H1 (cell line): ENCODE results near the gene HOXB13. TPM values are rescaled to one million over a fixed set of nuclear protein-coding genes. Genes with fewer than 3 reads are reported as not detected.

ENCODE experiments used
- CTCF ChIA-PET: fragments of 300-600 bp; sonication (Branson Sonifier 250); formaldehyde crosslinking; loops from one replicate; lab custom pipeline; 2021; ENCODE audit not compliant: partially characterized antibody; lab: Charles Lee
- POLR2A ChIA-PET: fragments of 300-600 bp; sonication (Branson Sonifier 250); formaldehyde crosslinking; loops from one replicate; lab custom pipeline; 2021; ENCODE audit warnings: inconsistent platforms; ENCODE audit not compliant: partially characterized antibody; lab: Charles Lee
- DNase-seq, 2 experiments: peaks; one replicate each; pipeline versions ENCODE4 v3.0.0 to v3.0.0-alpha.2; 2010 to 2022; ENCODE audit warnings: low spot score in 2 of 2, low read depth in 1 of 2, mixed read lengths in 1 of 2
- FAIRE-seq: peaks from 2 replicates; lab custom pipeline; 2011; peaks lifted over from hg19 to GRCh38; lab: Jason Lieb, UNC
- H2AFZ ChIP-seq: 2 replicates; pipeline ENCODE4 v1.8.1; 2012; ENCODE audit warnings: low read length, inconsistent platforms
- H2AK5ac ChIP-seq: 2 replicates; pipeline ENCODE4 v1.6.1; 2013; ENCODE audit warnings: low read depth, low read length
- H2BK120ac ChIP-seq: replicated peaks from 2 replicates; pipeline ENCODE3; 2013; ENCODE audit warnings: low read depth, low read length, inconsistent platforms
- H2BK12ac ChIP-seq: 2 replicates; pipeline ENCODE4 v1.6.1; 2013; ENCODE audit warnings: low read depth, low read length
- H2BK15ac ChIP-seq: 2 replicates; pipeline ENCODE4 v1.6.1; 2013; ENCODE audit warnings: low read length
- H2BK20ac ChIP-seq: 2 replicates; pipeline ENCODE4 v1.6.1; 2013; ENCODE audit warnings: low read length
- H2BK5ac ChIP-seq: 2 replicates; pipeline ENCODE4 v1.6.1; 2013; ENCODE audit warnings: low read depth, low read length
- H3K14ac ChIP-seq: 2 replicates; pipeline ENCODE4 v1.6.1; 2013; ENCODE audit warnings: inconsistent platforms; ENCODE audit not compliant: insufficient read length
- H3K18ac ChIP-seq: 2 replicates; pipeline ENCODE4 v1.6.1; 2013; ENCODE audit warnings: low read length; ENCODE audit errors: extremely low read depth
- H3K23ac ChIP-seq: 2 replicates; pipeline ENCODE4 v1.6.1; 2013; ENCODE audit warnings: inconsistent platforms; ENCODE audit not compliant: insufficient read length
- H3K23me2 ChIP-seq: 2 replicates; pipeline ENCODE4 v1.6.1; 2013; ENCODE audit warnings: low read depth, low read length
- H3K27ac ChIP-seq: 2 replicates; pipeline ENCODE4 v1.6.1; 2011; ENCODE audit warnings: low read depth, low read length, inconsistent platforms
- H3K27me3 ChIP-seq, 4 experiments: replicated peaks in 1 of 4; 1 replicate in 1 of 4; 2 replicates in 3 of 4; pipeline versions ENCODE4 v1.6.1 to v1.8.1; 2011 to 2013; ENCODE audit warnings: low read length in 3 of 4, mild to moderate bottlenecking in 3 of 4, inconsistent platforms in 2 of 4, mixed read lengths in 2 of 4, moderate library complexity in 1 of 4; ENCODE audit not compliant: control insufficient read depth in 3 of 4, insufficient read depth in 3 of 4; ENCODE audit errors: extremely low read depth in 1 of 4
- H3K36me3 ChIP-seq, 4 experiments: 2 replicates each; pipeline versions ENCODE4 v1.6.1 to v1.8.1; 2011 to 2013; ENCODE audit warnings: mild to moderate bottlenecking in 4 of 4, low read length in 3 of 4, moderate library complexity in 2 of 4, control low read depth in 1 of 4, inconsistent platforms in 1 of 4; ENCODE audit not compliant: insufficient read depth in 4 of 4, control insufficient read depth in 2 of 4
- H3K4ac ChIP-seq: replicated peaks from 2 replicates; pipeline ENCODE3; 2013; ENCODE audit warnings: low read length, low read depth, mixed read lengths, inconsistent platforms; ENCODE audit not compliant: insufficient read length
- H3K4me1 ChIP-seq, 4 experiments: replicated peaks in 1 of 4; 1 replicate in 1 of 4; 2 replicates in 3 of 4; pipeline versions ENCODE4 v1.6.1 to v1.8.1; 2011 to 2013; ENCODE audit warnings: low read length in 3 of 4, inconsistent platforms in 2 of 4, mixed read lengths in 1 of 4; ENCODE audit not compliant: insufficient read depth in 4 of 4, control insufficient read depth in 3 of 4
- H3K4me2 ChIP-seq, 2 experiments: 2 replicates each; pipeline versions ENCODE4 v1.6.1 to v1.8.1; 2011 to 2013; ENCODE audit warnings: low read depth in 2 of 2, low read length in 2 of 2, control low read depth in 1 of 2, inconsistent platforms in 1 of 2, mild to moderate bottlenecking in 1 of 2; ENCODE audit not compliant: insufficient read depth in 1 of 2
- H3K4me3 ChIP-seq, 4 experiments: fragments of 200-600, 300-600 bp in 1 of 4; sonication (generic), shearing (Covaris generic), sonication (Bioruptor Twin) in 1 of 4; 2 replicates each; pipeline versions ENCODE4 v1.5.1 to v1.8.1; 2011 to 2016; ENCODE audit warnings: low read length in 4 of 4, low read depth in 3 of 4, control low read depth in 2 of 4, inconsistent platforms in 2 of 4, mild to moderate bottlenecking in 2 of 4, mixed read lengths in 1 of 4, moderate library complexity in 1 of 4; ENCODE audit not compliant: insufficient read depth in 2 of 4; ENCODE audit errors: extremely low read depth in 1 of 4
- H3K56ac ChIP-seq: replicated peaks from 2 replicates; pipeline ENCODE3; 2013; ENCODE audit warnings: low read depth, mild to moderate bottlenecking, mixed read lengths, low read length, inconsistent platforms; ENCODE audit not compliant: insufficient read length
- H3K79me1 ChIP-seq: 2 replicates; pipeline ENCODE4 v1.6.1; 2013; ENCODE audit warnings: low read depth, low read length, control low read depth
- H3K79me2 ChIP-seq, 2 experiments: 2 replicates each; pipeline versions ENCODE4 v1.6.1 to v1.8.1; 2012 to 2013; ENCODE audit warnings: low read length in 2 of 2, mild to moderate bottlenecking in 2 of 2, inconsistent platforms in 1 of 2; ENCODE audit not compliant: insufficient read depth in 2 of 2, control insufficient read depth in 1 of 2
- H3K9ac ChIP-seq, 4 experiments: replicated peaks in 1 of 4; 1 replicate in 1 of 4; 2 replicates in 3 of 4; pipeline versions ENCODE4 v1.6.1 to v1.8.1; 2011 to 2013; ENCODE audit warnings: low read depth in 3 of 4, low read length in 3 of 4, control low read depth in 2 of 4, mild to moderate bottlenecking in 2 of 4, moderate library complexity in 2 of 4, inconsistent platforms in 1 of 4; ENCODE audit errors: extremely low read depth in 1 of 4
- H3K9me3 ChIP-seq, 2 experiments: 2 replicates each; pipeline versions ENCODE4 v1.6.1 to v1.8.1; 2012 to 2013; ENCODE audit warnings: mild to moderate bottlenecking in 2 of 2, moderate library complexity in 2 of 2, control low read depth in 1 of 2, inconsistent platforms in 1 of 2, low read depth in 1 of 2, low read length in 1 of 2, mixed read lengths in 1 of 2; ENCODE audit not compliant: insufficient read depth in 2 of 2
- H4K20me1 ChIP-seq, 2 experiments: replicated peaks in 1 of 2; 2 replicates each; pipeline versions ENCODE3 to v1.8.1; 2011 to 2013; ENCODE audit warnings: inconsistent platforms in 2 of 2, low read length in 2 of 2, mild to moderate bottlenecking in 1 of 2; ENCODE audit not compliant: insufficient read depth in 2 of 2, control insufficient read depth in 1 of 2
- H4K5ac ChIP-seq: 2 replicates; pipeline ENCODE4 v1.6.1; 2013; ENCODE audit warnings: low read length, low read depth, mixed read lengths, inconsistent platforms; ENCODE audit not compliant: insufficient read length
- H4K8ac ChIP-seq: 2 replicates; pipeline ENCODE4 v1.8.0; 2013; ENCODE audit warnings: mild to moderate bottlenecking, moderate library complexity, low read length, inconsistent platforms; ENCODE audit not compliant: insufficient read depth; ENCODE audit errors: extremely low read depth
- H4K91ac ChIP-seq: replicated peaks from 2 replicates; pipeline ENCODE3; 2013; ENCODE audit warnings: low read length, mixed read lengths, inconsistent platforms; ENCODE audit not compliant: insufficient read length
- BRCA1 ChIP-seq: IDR thresholded peaks from 2 replicates; pipeline ENCODE4 v1.6.1; 2012; ENCODE audit warnings: low read depth, low read length, improper control_type of control experiment
- CBX8 ChIP-seq: fragments of 300-800, 300-1000 bp; sonication (generic); IDR thresholded peaks from 2 replicates; pipeline ENCODE4 v1.7.1; 2016; ENCODE audit warnings: low read depth, low read length, borderline replicate concordance
- KDM4A ChIP-seq: IDR thresholded peaks from one replicate; pipeline ENCODE4 v1.7.1; 2012; ENCODE audit warnings: low read depth, mild to moderate bottlenecking, moderate library complexity, low read length, inconsistent platforms; ENCODE audit not compliant: severe bottlenecking
- KDM5A ChIP-seq: fragments of 200-600 bp; IDR thresholded peaks from 2 replicates; pipeline ENCODE4 v1.7.1; 2012; ENCODE audit warnings: mild to moderate bottlenecking, low read length, inconsistent platforms, mixed read lengths
- POLR2A ChIP-seq, 2 experiments: IDR thresholded peaks; 1 replicate in 1 of 2; 2 replicates in 1 of 2; pipeline ENCODE4 v1.6.1; 2011; ENCODE audit warnings: low read depth in 2 of 2, low read length in 2 of 2, mild to moderate bottlenecking in 2 of 2; ENCODE audit errors: control extremely low read depth in 1 of 2
- SIN3A ChIP-seq, 2 experiments: IDR thresholded peaks in 1 of 2; conservative IDR thresholded peaks in 1 of 2; 2 replicates each; pipeline ENCODE4 v1.6.1; 2011 to 2012; ENCODE audit warnings: low read length in 2 of 2, improper control_type of control experiment in 1 of 2, low read depth in 1 of 2, mild to moderate bottlenecking in 1 of 2
- SUZ12 ChIP-seq: fragments of 200-600 bp; sonication (generic); IDR thresholded peaks from 2 replicates; pipeline ENCODE4 v1.6.1; 2012; ENCODE audit warnings: mild to moderate bottlenecking, inconsistent platforms, low read length, moderate library complexity, mixed read lengths
- WGBS, 2 experiments: shearing (Covaris generic) in 1 of 2; methylation state at CpG; one replicate each; pipeline versions ENCODE4 v1.1.6 to v1.1.7; 2013 to 2015; ENCODE audit warnings: low lambda C conversion rate in 2 of 2, mixed read lengths in 2 of 2, inconsistent platforms in 1 of 2, low coverage in 1 of 2, missing lambda C conversion rate in 1 of 2; ENCODE audit not compliant: insufficient replicate concordance in 2 of 2, insufficient coverage in 1 of 2, insufficient read length in 1 of 2; ENCODE audit errors: extremely low coverage in 1 of 2, missing lambda C conversion rate in 1 of 2; 5-methylcytosine and 5-hydroxymethylcytosine counted together
- polyA plus RNA-seq, 7 experiments: library from polyadenylated mRNA; depleted of rRNA in 3 of 7; stranded (reverse) in 5 of 7; unstranded in 2 of 7; fragments of >200 nt in 5 of 7; fragments of 200-250 nt in 2 of 7; gene quantifications; 1 replicate in 5 of 7; 2 replicates in 1 of 7; 4 replicates in 1 of 7; pipeline versions ENCODE4 v1.2.1 to v1.2.3, GENCODE V29; 2011 to 2013; ENCODE audit warnings: missing spikeins in 2 of 7, mixed read lengths in 2 of 7
- total RNA-seq: library from RNA; stranded (reverse); fragmentation: NEBNext Ultra II Directional; extraction: Animal tissue kit (Norgen Biotek cat#: 25700); gene quantifications from 2 replicates; pipeline ENCODE4 v1.2.1, GENCODE V29; 2021
- TF ChIP-seq, protein P1 (sequence below), 3 experiments: IDR thresholded peaks; 1 replicate in 2 of 3; 2 replicates in 1 of 3; pipeline versions ENCODE4 v1.5.1 to v1.6.1; 2011; ENCODE audit warnings: low read length in 3 of 3, mild to moderate bottlenecking in 3 of 3, inconsistent platforms in 2 of 3, low read depth in 1 of 3, moderate library complexity in 1 of 3; ENCODE audit not compliant: insufficient read depth in 1 of 3; ENCODE audit errors: control extremely low read depth in 1 of 3

Gene HOXB13
- total and polyA plus RNA-seq, 2 of the 8 experiments (the other 6 are each of a cell fraction or from before 2014, with no cell fraction given): not detected

DNA sequence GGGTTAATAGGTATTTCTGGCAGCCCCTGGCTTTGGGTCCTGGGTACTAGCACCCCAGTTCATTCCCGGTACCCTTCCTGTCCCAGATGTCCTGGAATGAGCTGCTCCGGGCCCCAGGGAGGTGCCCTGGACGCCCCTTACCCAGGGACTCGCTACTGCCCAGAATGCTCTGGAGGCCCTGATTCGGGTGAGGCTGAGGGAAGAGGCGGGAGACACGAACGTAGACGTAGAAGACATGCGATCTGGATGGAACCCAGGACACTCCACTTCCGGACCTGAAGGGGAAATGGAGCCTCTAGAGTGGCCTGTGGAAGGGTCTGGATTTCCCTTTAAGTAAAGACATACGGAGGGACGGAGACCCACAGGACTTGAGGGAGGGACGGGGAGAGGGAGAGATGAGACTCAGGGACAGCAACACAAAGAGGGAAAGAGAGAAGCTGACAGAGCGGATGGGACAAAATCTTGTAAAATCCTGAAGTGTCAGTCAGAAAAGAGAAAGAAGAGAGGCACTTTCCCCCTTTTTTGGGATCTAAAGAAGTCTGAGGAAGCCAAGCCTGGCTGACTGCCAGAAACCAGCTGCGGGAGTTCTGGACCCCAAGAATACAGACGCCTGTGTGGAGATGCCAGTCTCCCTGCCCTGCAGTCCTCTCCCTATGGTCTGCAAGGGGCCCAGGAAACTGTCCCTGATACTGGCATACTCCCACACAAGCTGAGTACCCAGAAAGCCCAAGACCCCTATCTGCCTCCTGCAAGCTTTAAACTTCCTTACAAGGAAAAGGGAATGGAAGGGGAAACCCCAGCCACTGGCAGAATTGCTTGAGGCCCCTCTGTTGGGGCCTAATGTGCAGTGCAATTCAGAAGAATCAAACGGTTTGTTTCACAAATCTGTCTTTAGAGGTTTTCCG is 1.0 kb upstream of the HOXB13 start:
- Histone ChIP-seq H2AK5ac (no peak overlapping the region), H3K79me1 (no peaks in the 10 kb centered on the region; the same call in 1 of the 2 replicates), H2BK5ac (no peak overlapping the region), H2BK120ac (no peak overlapping the region), H3K9ac (no peak overlapping the region), H2BK20ac (no peak overlapping the region), H3K18ac (no peak overlapping the region), H3K4me2 (peak overlapping the region; percentile 31 to 48; a peak in 2 of 4 replicates), H3K27ac (no peak overlapping the region), H2BK15ac (no peak overlapping the region), H3K56ac (no peak overlapping the region), H4K8ac (no peak overlapping the region), H3K14ac (no peak overlapping the region), H4K5ac (no peak overlapping the region), H3K23ac (no peak overlapping the region), H3K27me3 (peaks cover 91 to 100% (median 100%) of the 10 kb centered on the region in 4 experiments), H3K4ac (no peak overlapping the region), H3K23me2 (no peaks in the 10 kb centered on the region), H3K4me1 (peaks cover 0 to 9% (median 4%) of the 10 kb centered on the region in 4 experiments; a peak in 4 of 7 replicates), H2AFZ (no peak overlapping the region), H4K91ac (no peak overlapping the region), H3K4me3 (peak overlapping the region in 1 of 4 experiments; percentile 37; a peak in 2 of 8 replicates), H3K79me2 (no peaks in the 10 kb centered on the region), H3K36me3 (peaks cover 0 to 4% (median 0%) of the 10 kb centered on the region in 4 experiments; a peak in 1 of 8 replicates), H2BK12ac (no peak overlapping the region), H3K9me3 (no peaks in the 10 kb centered on the region), H4K20me1 (peaks cover 18 to 35% of the 10 kb centered on the region in 2 experiments)
- WGBS, 2 experiments: 19% methylated on average over 18 of the region's 19 CpGs; no CpG with 5 or more reads in 1 of the 2 experiments
- DNase-seq: no peak
- no peak for FAIRE-seq
- ChIA-PET CTCF (interaction anchor here (0.9 to 13.5 kb wide), 6 partner anchors 9 to 149 kb away, joined by 3 to 147 read pairs (median 50); no protein-coding TSS in a partner anchor), POLR2A (interaction anchor here (1.1 to 1.8 kb wide), 2 partner anchors 9 to 10 kb away, joined by 3 to 9 read pairs; no protein-coding TSS in a partner anchor)
- TF ChIP-seq SIN3A (conservative IDR thresholded peaks at IDR 0.05 in 1 of 2, IDR thresholded peaks at IDR 0.05 in 1 of 2; ENCODE audit: low read depth in 1 of 2, low read length in 2 of 2) (no peak), KDM4A (peak; percentile 1), BRCA1 (no peak), SUZ12 (peak; percentile 89), KDM5A (no peak), POLR2A (IDR thresholded peaks at IDR 0.05; ENCODE audit: control extremely low read depth in 1 of 2, low read depth in 2 of 2, low read length in 2 of 2) (no peak), CBX8 (peak; percentile 30; the same call in 1 of the 2 replicates)
- TF ChIP-seq, protein P1, sequence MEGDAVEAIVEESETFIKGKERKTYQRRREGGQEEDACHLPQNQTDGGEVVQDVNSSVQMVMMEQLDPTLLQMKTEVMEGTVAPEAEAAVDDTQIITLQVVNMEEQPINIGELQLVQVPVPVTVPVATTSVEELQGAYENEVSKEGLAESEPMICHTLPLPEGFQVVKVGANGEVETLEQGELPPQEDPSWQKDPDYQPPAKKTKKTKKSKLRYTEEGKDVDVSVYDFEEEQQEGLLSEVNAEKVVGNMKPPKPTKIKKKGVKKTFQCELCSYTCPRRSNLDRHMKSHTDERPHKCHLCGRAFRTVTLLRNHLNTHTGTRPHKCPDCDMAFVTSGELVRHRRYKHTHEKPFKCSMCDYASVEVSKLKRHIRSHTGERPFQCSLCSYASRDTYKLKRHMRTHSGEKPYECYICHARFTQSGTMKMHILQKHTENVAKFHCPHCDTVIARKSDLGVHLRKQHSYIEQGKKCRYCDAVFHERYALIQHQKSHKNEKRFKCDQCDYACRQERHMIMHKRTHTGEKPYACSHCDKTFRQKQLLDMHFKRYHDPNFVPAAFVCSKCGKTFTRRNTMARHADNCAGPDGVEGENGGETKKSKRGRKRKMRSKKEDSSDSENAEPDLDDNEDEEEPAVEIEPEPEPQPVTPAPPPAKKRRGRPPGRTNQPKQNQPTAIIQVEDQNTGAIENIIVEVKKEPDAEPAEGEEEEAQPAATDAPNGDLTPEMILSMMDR (IDR thresholded peaks at IDR 0.05; ENCODE audit: control extremely low read depth in 1 of 3, insufficient read depth in 1 of 3, low read depth in 1 of 3, low read length in 3 of 3): no peak
